Measurements from ENCODE around the gene SYAP1. TPM values are rescaled to one million over a fixed set of nuclear protein-coding genes. Genes with fewer than 3 reads are reported as not detected.

SYAP1 gene
- total and polyA plus RNA-seq, 10 of the 15 experiments (the other 5 are each of a cell fraction or from before 2014, with no cell fraction given): 5.9 to 29.9 (median 16.2) TPM

DNA sequence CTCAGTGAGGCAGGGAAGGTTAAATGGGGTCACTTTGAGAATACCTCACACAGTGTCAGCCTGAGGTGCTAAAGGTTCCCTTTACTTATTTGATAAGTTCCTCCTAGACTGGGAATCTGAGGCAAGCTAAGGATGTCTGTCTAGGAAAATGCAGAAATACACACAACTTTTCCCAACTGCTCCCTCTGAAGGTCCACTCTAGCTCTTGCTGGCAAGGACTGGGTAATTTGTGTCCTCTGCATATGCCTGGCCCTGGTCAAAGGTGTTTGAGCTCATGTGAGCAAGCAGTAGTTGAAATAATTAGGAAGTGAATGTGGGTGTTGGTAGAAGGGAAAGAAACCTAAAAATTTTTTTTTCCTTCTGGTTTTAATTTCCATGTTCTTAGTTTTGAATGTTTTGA, 88.1 kb downstream of the SYAP1 start (continued):
- no peak for TF ChIP-seq SREBF2 (IDR thresholded peaks at IDR 0.05; ENCODE audit: low read length)

DNA sequence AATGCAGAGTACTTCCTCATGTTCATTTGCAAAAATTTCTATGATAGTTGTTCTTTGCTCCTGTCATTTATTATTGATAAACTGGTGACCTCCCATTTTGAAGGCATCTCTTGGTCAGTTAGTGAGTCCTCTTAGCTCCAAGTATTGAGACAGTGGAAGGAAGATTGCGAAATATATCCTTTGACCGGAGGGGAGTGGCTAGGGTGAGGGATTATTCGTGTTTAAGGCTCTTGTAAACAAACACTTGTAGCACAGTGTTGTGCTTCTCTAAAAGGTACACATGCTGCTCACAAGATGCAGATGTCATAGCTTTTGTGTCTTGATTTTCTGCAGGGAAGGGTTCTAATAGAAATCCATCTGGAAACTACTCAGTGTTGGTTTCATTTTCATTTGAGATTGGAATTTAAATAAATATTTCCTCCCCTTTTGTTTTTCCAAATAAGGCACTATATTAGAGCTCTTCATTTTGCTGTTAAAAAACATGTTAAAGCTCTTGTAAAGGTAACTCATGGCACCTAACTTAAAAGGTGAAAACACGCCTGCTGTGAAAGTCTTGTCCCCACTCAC, 88.6 kb downstream of the SYAP1 start:
- DNase-seq (ENCODE audit: low read depth, low spot score) (no peak), ATAC-seq (peak; percentile 16; the same call in 2 of the 3 replicates), FAIRE-seq (peak; percentile 13)
- 97% methylated on average over 4 of the region's 4 CpGs for WGBS (ENCODE audit: insufficient coverage, insufficient replicate concordance, low lambda C conversion rate, missing lambda C conversion rate)
- TF ChIP-seq CEBPB (IDR thresholded peaks at IDR 0.05; ENCODE audit: borderline replicate concordance in 1 of 2, low read depth in 2 of 2, low read length in 2 of 2) (0 out of 4 replicates have a peak, but pooled peaks of 1 of the 2 experiments have one; percentile 17), MYB (IDR thresholded peaks at IDR 0.05; ENCODE audit: borderline replicate concordance, low read depth, low read length) (no peak)
- H3K79me2 ChIP-seq (ENCODE audit: control insufficient read depth, insufficient read depth, low read length): peaks cover 10% of the 10 kb centered on the region
- BruUV-seq (replicated peaks): no TSS peak
- ChIA-PET RAD21 (ENCODE audit: unreplicated experiment) (interaction anchor here (0.7 kb wide), 1 partner anchor 20 kb away, joined by 3 read pairs; no protein-coding TSS in a partner anchor), SMC1A (ENCODE audit: uncharacterized antibody, unreplicated experiment) (interaction anchor here (0.8 to 1.5 kb wide), 3 partner anchors 15 to 88 kb away, joined by 3 to 6 read pairs (median 3); no protein-coding TSS in a partner anchor), POLR2A (interaction anchor here (1.0 kb wide), 1 partner anchor 95 kb away, joined by 3 read pairs; no protein-coding TSS in a partner anchor), CTCF (interaction anchor here (0.7 to 1.1 kb wide), 3 partner anchors 18 to 74 kb away, joined by 3 read pairs; no protein-coding TSS in a partner anchor)
- H3K4me1 ChIP-seq (ENCODE audit: control insufficient read depth, insufficient read depth, low read length): no peaks in the 10 kb centered on the region
- H3K36me3 ChIP-seq (ENCODE audit: control insufficient read depth in 2 of 2, insufficient read depth in 2 of 2, low read length in 1 of 2): no peaks in the 10 kb centered on the region; a peak in 1 of 4 replicates
- H4K20me1 ChIP-seq (ENCODE audit: control insufficient read depth, insufficient read depth): no peaks in the 10 kb centered on the region
- H3K9me3 ChIP-seq (replicated peaks; ENCODE audit: control insufficient read depth, insufficient read depth, low read length): no peaks in the 10 kb centered on the region
- in situ Hi-C loops (cut with MboI): no loop called here
- no peak overlapping the region for H3K27ac ChIP-seq (ENCODE audit: control insufficient read depth, insufficient read depth)
- intact Hi-C loops (cut with micrococcal nuclease; ENCODE audit: unreplicated experiment): no loop called here
- no peak overlapping the region for H3K4me3 ChIP-seq
- no peak overlapping the region for H3K4me2 ChIP-seq (ENCODE audit: control insufficient read depth, insufficient read depth)
- no peak overlapping the region for H3K9ac ChIP-seq (ENCODE audit: control insufficient read depth, insufficient read depth, low read length)
- H3K27me3 ChIP-seq (replicated peaks in 1 of 2; ENCODE audit: control insufficient read depth in 2 of 2, insufficient read depth in 2 of 2, low read length in 1 of 2): no peaks in the 10 kb centered on the region
- no peak overlapping the region; the same call in 1 of the 2 replicates for H2AFZ ChIP-seq (ENCODE audit: control insufficient read depth, low read depth, low read length)

DNA sequence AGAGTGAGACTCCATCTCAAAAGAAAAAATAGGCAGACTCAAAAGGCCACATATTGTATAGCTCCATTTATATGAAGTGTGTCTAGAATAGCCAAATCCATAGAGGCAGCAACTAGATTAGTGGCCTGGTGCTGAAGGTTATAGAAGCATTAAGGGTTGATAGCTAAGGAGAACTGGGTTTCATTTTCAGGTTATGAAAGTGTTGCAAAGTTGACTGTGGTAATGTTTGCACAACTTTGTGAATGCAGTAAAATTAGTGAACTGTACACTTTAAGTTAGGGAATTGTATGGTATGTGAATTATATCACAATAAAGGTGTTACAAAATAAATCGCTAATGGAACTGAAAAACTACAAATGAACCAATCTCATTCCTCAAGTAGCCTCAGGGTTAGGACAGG, 95.2 kb downstream of the SYAP1 start:
- ATAC-seq (no peak), FAIRE-seq (no peak), DNase-seq (ENCODE audit: low read depth, low spot score) (no peak)
- ChIA-PET SMC1A (ENCODE audit: uncharacterized antibody, unreplicated experiment) (no interaction called here), CTCF (interaction anchor here (0.7 kb wide), 1 partner anchor 14 kb away, joined by 3 read pairs; no protein-coding TSS in a partner anchor), RAD21 (ENCODE audit: unreplicated experiment) (no interaction called here), POLR2A (no interaction called here)
- H3K27ac ChIP-seq (ENCODE audit: control insufficient read depth, insufficient read depth): no peak overlapping the region
- H3K9me3 ChIP-seq (replicated peaks; ENCODE audit: control insufficient read depth, insufficient read depth, low read length): no peaks in the 10 kb centered on the region
- intact Hi-C loops (cut with micrococcal nuclease; ENCODE audit: unreplicated experiment) (no loop called here), in situ Hi-C loops (cut with MboI) (no loop called here)
- no peaks in the 10 kb centered on the region; the same call in none of the 2 replicates for H3K79me2 ChIP-seq (ENCODE audit: control insufficient read depth, insufficient read depth, low read length)
- H3K4me2 ChIP-seq (ENCODE audit: control insufficient read depth, insufficient read depth): no peak overlapping the region
- peaks cover 0 to 5% of the 10 kb centered on the region in 2 experiments; a peak in 2 of 4 replicates for H3K36me3 ChIP-seq (ENCODE audit: control insufficient read depth in 2 of 2, insufficient read depth in 2 of 2, low read length in 1 of 2)
- H4K20me1 ChIP-seq (ENCODE audit: control insufficient read depth, insufficient read depth): no peaks in the 10 kb centered on the region; the same call in 1 of the 2 replicates
- no peak overlapping the region for H3K4me3 ChIP-seq
- no peaks in the 10 kb centered on the region for H3K27me3 ChIP-seq (replicated peaks in 1 of 2; ENCODE audit: control insufficient read depth in 2 of 2, insufficient read depth in 2 of 2, low read length in 1 of 2)
- H2AFZ ChIP-seq (ENCODE audit: control insufficient read depth, low read depth, low read length): no peak overlapping the region
- BruUV-seq (replicated peaks): no TSS peak
- H3K4me1 ChIP-seq (ENCODE audit: control insufficient read depth, insufficient read depth, low read length): no peaks in the 10 kb centered on the region
- H3K9ac ChIP-seq (ENCODE audit: control insufficient read depth, insufficient read depth, low read length): no peak overlapping the region
- WGBS (ENCODE audit: insufficient coverage, insufficient replicate concordance, low lambda C conversion rate, missing lambda C conversion rate): 100% methylated on average over 1 of the region's 1 CpG
- TF ChIP-seq NR2C2 (IDR thresholded peaks at IDR 0.05; ENCODE audit: borderline replicate concordance, control insufficient read depth, insufficient read length, low read depth) (no peak), PML (IDR thresholded peaks at IDR 0.05; ENCODE audit: low read length) (no peak), SUZ12 (IDR thresholded peaks at IDR 0.05; ENCODE audit: unreplicated experiment) (no peak), NFIC (IDR thresholded peaks at IDR 0.05; ENCODE audit: low read depth, low read length) (no peak), NR2C1 (IDR thresholded peaks at IDR 0.05) (no peak), PAX5 (IDR thresholded peaks at IDR 0.05; ENCODE audit: borderline replicate concordance, low read depth, low read length) (no peak), HDGF (IDR thresholded peaks at IDR 0.05) (no peak)
- TF ChIP-seq, protein P1, sequence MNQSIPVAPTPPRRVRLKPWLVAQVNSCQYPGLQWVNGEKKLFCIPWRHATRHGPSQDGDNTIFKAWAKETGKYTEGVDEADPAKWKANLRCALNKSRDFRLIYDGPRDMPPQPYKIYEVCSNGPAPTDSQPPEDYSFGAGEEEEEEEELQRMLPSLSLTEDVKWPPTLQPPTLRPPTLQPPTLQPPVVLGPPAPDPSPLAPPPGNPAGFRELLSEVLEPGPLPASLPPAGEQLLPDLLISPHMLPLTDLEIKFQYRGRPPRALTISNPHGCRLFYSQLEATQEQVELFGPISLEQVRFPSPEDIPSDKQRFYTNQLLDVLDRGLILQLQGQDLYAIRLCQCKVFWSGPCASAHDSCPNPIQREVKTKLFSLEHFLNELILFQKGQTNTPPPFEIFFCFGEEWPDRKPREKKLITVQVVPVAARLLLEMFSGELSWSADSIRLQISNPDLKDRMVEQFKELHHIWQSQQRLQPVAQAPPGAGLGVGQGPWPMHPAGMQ (IDR thresholded peaks at IDR 0.05; ENCODE audit: borderline replicate concordance): no peak
- TF ChIP-seq, protein P2, sequence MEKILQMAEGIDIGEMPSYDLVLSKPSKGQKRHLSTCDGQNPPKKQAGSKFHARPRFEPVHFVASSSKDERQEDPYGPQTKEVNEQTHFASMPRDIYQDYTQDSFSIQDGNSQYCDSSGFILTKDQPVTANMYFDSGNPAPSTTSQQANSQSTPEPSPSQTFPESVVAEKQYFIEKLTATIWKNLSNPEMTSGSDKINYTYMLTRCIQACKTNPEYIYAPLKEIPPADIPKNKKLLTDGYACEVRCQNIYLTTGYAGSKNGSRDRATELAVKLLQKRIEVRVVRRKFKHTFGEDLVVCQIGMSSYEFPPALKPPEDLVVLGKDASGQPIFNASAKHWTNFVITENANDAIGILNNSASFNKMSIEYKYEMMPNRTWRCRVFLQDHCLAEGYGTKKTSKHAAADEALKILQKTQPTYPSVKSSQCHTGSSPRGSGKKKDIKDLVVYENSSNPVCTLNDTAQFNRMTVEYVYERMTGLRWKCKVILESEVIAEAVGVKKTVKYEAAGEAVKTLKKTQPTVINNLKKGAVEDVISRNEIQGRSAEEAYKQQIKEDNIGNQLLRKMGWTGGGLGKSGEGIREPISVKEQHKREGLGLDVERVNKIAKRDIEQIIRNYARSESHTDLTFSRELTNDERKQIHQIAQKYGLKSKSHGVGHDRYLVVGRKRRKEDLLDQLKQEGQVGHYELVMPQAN (conservative IDR thresholded peaks at IDR 0.05): no peak
